MV-4-11 (cell line): Measurements from ENCODE around the gene PTPRN2.

Experiments
- DNase-seq: peaks from one replicate; lab custom pipeline; 2025; lab: John Stamatoyannopoulos, UW

Gene PTPRN2

GRCh38 chr7:157561816-157562410, 1025.7 kb downstream of the PTPRN2 start:
- no peak for DNase-seq

- DNase-seq, result no peak
These were observed 1026.2 kb downstream of the PTPRN2 start for GRCh38 chr7:157561523-157561785.

- no peak for DNase-seq
These were observed 1026.7 kb downstream of the PTPRN2 start for GRCh38 chr7:157560710-157561522.

- no peak for DNase-seq
These were observed 1027.4 kb downstream of the PTPRN2 start for GRCh38 chr7:157560258-157560654.

GRCh38 chr7:157559596-157560257, 1027.9 kb downstream of the PTPRN2 start:
- DNase-seq, result no peak

GRCh38 chr7:157558875-157559595, 1028.6 kb downstream of the PTPRN2 start:
- no peak for DNase-seq

- no peak for DNase-seq
These were observed 1029.1 kb downstream of the PTPRN2 start for GRCh38 chr7:157558516-157558874.

- DNase-seq, result no peak
These were observed 1029.6 kb downstream of the PTPRN2 start for GRCh38 chr7:157558061-157558460.

GRCh38 chr7:157557263-157557662, 1030.4 kb downstream of the PTPRN2 start:
- no peak for DNase-seq

- DNase-seq, result no peak
These were observed 1031.0 kb downstream of the PTPRN2 start for GRCh38 chr7:157556642-157556944.

- DNase-seq, result no peak
These were observed 1031.5 kb downstream of the PTPRN2 start for GRCh38 chr7:157555944-157556641.

- no peak for DNase-seq
These were observed 1032.3 kb downstream of the PTPRN2 start for GRCh38 chr7:157555313-157555712.

- no peak for DNase-seq
These were observed 1033.0 kb downstream of the PTPRN2 start for GRCh38 chr7:157554393-157555238.

- peak; percentile 11 for DNase-seq
These were observed 1034.4 kb downstream of the PTPRN2 start for GRCh38 chr7:157553256-157553655.

GRCh38 chr7:157552295-157552993, 1035.2 kb downstream of the PTPRN2 start:
- DNase-seq, result no peak

- DNase-seq, result no peak
These were observed 1036.1 kb downstream of the PTPRN2 start for GRCh38 chr7:157551325-157552070.

GRCh38 chr7:157550300-157551275, 1037.0 kb downstream of the PTPRN2 start:
- peak; percentile 54 for DNase-seq

- no peak for DNase-seq
These were observed 1037.9 kb downstream of the PTPRN2 start for GRCh38 chr7:157549612-157550299.
